Fibroblast of pulmonary artery (primary cell): ENCODE data around the gene AKNAD1.
A peak's percentile ranks its signal among the peaks of the same experiment; 100 is the strongest.

ENCODE experiments used
- DNase-seq: peaks from one replicate; pipeline ENCODE4 v3.0.0-alpha.2; 2010; ENCODE audit warnings: low read depth
- H3K4me3 ChIP-seq: replicated peaks from 2 replicates; pipeline ENCODE4 v1.5.1; 2011; ENCODE audit warnings: low read depth, mild to moderate bottlenecking, control low read depth, low read length, moderate library complexity
- CTCF ChIP-seq: IDR thresholded peaks from 2 replicates; pipeline ENCODE4 v1.5.1; 2011; ENCODE audit warnings: mild to moderate bottlenecking, control low read depth, low read length, inconsistent platforms; ENCODE audit errors: missing control alignments

The AKNAD1 gene

DNA sequence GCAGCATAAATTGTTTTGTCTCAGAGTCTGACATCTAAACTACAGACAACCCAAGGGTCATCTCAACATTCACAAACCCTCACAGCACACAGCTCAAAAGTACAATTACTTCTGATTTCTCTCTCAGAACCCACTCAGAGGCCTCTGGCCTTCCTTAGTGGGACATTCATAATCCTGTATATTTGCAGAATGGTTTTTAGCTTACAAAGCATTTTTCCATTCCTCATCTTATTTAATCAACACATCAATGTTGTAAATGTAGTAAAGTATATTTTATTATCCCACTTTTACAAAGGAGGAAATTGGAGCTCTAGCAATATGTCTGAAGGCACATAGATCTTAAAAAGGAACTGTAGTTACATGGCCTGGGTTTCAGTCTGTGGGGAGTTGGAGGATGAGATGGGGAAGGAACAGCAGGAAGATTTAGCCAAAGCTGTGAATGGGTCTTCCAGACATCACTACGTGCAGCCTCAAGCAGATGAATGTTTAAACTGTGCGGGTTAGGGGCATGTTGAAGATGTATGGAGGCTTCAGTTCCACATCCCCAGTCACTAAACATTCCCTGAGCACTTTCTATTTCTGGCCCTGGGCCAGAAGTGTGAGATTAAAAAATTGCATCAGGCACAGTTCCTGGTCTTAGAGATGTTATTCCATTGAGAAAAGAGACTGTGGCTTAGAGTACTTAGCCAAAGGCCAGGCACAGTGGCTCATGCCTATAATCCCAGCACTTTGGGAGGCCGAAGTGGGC, 13.3 kb downstream of the AKNAD1 start:
- DNase-seq: peak; percentile 11
- no peak for TF ChIP-seq CTCF

DNA sequence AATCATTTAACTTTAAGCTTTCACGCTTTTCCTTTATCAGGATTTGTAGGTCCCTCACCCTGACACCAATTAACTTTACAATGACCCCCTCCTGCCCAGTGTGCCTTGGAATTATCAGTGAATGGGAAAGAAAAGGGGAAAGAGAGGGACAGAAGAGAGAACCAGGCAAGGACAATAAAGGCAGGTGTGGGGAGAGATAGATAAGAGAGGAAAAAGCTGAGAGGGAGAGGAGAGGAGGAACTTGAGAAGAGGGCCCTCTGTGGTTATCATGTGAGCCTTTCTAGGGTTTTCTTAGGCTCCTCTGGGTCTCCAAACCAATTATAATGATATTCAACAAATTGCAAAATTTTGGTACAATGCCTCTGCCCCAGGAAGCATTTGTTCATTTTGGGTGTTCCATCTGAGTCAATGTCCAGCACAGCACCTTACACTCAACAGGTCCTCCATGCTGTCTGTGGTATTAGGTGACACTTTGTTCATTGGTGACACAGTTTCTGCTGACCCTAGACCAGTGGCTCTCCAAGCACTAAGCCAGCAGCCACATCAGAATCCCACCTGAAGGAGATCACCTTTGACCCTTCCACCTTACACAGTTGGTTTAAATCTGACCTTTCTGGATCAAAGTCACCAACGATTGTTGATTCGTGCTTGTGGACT, 14.2 kb downstream of the AKNAD1 start:
- no peak for TF ChIP-seq CTCF
- no peak for DNase-seq
- no peak overlapping the region for H3K4me3 ChIP-seq

More for the DNA sequence above, 13.3 kb downstream of the AKNAD1 start:
- no peak overlapping the region for H3K4me3 ChIP-seq

- H3K4me3 ChIP-seq: no peak overlapping the region
- no peak for DNase-seq
- TF ChIP-seq CTCF: no peak
Observed at GRCh38 chr1:108841703-108842102, 15.2 kb downstream of the AKNAD1 start.

DNA sequence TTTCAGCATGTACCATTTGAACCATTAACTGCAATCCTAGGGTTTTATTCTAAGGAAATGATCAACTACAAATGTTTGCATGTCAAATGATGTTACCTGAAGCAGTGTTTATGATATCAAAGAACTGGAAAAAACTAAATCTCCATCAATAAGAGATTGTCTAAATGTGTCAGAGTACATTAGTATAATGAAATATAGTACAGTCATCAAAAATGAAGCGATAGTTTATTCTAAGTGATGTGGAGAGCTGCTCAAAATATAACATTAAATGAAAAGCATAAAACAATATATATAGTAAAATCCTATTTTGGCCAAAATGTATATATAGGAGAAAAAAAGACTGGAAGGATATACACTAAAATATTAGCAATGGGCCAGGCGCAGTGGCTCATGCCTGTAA, 24.0 kb downstream of the AKNAD1 start:
- DNase-seq: no peak
- no peak overlapping the region for H3K4me3 ChIP-seq
- TF ChIP-seq CTCF: no peak

- TF ChIP-seq CTCF: no peak
- H3K4me3 ChIP-seq: no peak overlapping the region
- peak; percentile 93 for DNase-seq
Observed at GRCh38 chr1:108831225-108831624, 25.7 kb downstream of the AKNAD1 start.

DNA sequence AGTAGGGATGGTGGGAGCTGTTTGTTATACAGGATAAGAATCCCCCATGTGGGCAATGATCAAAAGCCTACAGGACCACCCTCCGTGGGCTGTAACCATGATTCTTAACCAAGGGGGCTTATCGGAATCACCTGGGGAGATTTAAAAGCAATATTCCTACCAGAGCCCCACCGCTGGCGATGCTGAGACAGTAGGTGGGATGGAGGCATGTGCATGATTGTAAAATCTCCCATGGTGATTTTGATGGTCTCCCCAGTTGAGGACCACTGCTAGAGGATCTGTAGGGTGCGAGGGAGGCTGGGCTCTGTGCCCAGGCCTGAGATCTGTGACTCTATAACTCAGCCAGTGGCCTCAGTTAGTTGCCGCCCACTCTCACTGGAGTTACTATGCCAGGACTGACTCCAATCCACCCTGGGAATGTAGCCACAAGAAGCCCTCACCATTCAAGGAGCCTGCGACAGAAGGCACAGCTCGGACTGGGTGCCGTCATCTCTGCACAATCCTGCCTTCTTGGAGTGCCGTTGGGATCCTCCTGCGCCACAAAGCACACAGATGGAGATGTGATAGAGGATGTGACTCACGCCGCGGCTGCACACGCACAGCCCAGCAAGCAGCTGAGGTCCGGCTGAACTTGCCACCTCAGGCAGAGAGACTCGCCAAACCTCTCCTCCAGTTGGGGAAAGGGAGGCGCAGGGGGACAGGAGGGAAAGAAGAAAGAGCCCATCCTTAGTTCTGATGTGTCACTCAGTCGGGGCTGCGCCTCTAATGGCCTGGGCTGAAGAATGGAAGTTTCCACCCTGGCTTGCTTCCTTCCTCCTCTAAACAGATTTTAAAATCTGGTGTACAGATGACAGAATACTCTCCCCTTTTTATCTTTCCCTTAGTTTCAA, 26.5 kb downstream of the AKNAD1 start:
- no peak for TF ChIP-seq CTCF
- peak; percentile 96 for DNase-seq
- peak overlapping the region; percentile 26 for H3K4me3 ChIP-seq
